Psoas muscle (tissue), 8 donors: ENCODE data around the gene RASA4B. TPM values are rescaled to one million over a fixed set of nuclear protein-coding genes. Genes with fewer than 3 reads are reported as not detected.
"Not testable (repeated sequence)": the region's sequence is repeated elsewhere in the genome, so short reads cannot be mapped to it uniquely, and the experiment has no call there.

ENCODE experiments used
- ATAC-seq, 4 donors: fragments of 200-7000 bp; cut with Tn5 transposase; one replicate each; pipeline ENCODE4 v1.9.1; 2020; ENCODE audit warnings: moderate library complexity in 3 of 4, mild to moderate bottlenecking in 2 of 4
- DNase-seq, 2 donors: peaks; one replicate each; pipeline ENCODE4 v3.0.0-alpha.2; 2020
- H3K27ac ChIP-seq: fragments of 200-600 bp; one replicate; pipeline ENCODE4 v1.8.0; 2022
- H3K27me3 ChIP-seq, 3 donors: fragments of 200-600 bp in 1 of 3; one replicate each; pipeline versions ENCODE4 v1.6.1 to v1.8.0; 2013 to 2022; ENCODE audit warnings: low read length in 2 of 3, mild to moderate bottlenecking in 2 of 3, moderate library complexity in 1 of 3; ENCODE audit not compliant: insufficient read depth in 3 of 3
- H3K36me3 ChIP-seq, 2 donors: fragments of 200-600 bp in 1 of 2; one replicate each; pipeline versions ENCODE4 v1.6.1 to v1.8.0; 2013 to 2022; ENCODE audit warnings: low read depth in 1 of 2, mild to moderate bottlenecking in 1 of 2, moderate library complexity in 1 of 2; ENCODE audit not compliant: insufficient read depth in 1 of 2
- H3K4me1 ChIP-seq: fragments of 200-600 bp; one replicate; pipeline ENCODE4 v1.8.0; 2022
- H3K4me3 ChIP-seq: fragments of 200-600 bp; one replicate; pipeline ENCODE4 v1.8.0; 2022; ENCODE audit warnings: mild to moderate bottlenecking
- H3K9me3 ChIP-seq: fragments of 200-600 bp; one replicate; pipeline ENCODE4 v1.8.0; 2022
- CTCF ChIP-seq: fragments of 200-600 bp; IDR thresholded peaks from one replicate; pipeline ENCODE4 v1.8.0; 2022; ENCODE audit warnings: antibody characterized with exemption
- WGBS, 3 donors: extraction: QIAGEN DNeasy Blood & Tissue Kit; methylation state at CpG; one replicate each; pipeline versions ENCODE4 v1.1.6 to v1.1.7; 2013; 5-methylcytosine and 5-hydroxymethylcytosine counted together
- intact Hi-C, 2 donors: fragments of 100-400 bp; cut with DNase I; formaldehyde crosslinking; loops; one replicate each; pipeline versions ENCODE4 v1.11.0 to v1.14.2; 2022
- polyA plus RNA-seq, 3 donors: library from polyadenylated mRNA; stranded (reverse); fragments of 200-250 nt; gene quantifications; one replicate each; pipeline ENCODE4 v1.2.3, GENCODE V29; 2013
- total RNA-seq, 4 donors: library from RNA; stranded (reverse); fragmentation: NEBNext Ultra II Directional in 2 of 4; extraction: Animal tissue kit (Norgen Biotek cat#: 25700) in 2 of 4; gene quantifications; one replicate each; pipeline versions ENCODE4 v1.2.1 to v1.2.4, GENCODE V29; 2021 to 2023
- donor health status: healthy with polysubstance abuse.
- donor health status: DM: no; HTN: no; CAD: no; lungs with moderate emphysema.
- donor health status: Bipolar disorder and iron deficiency.
- donor health status: healthy.
- donor health status: DM: yes; HTN: yes; CAD: no.
- donor health status: DM: no; HTN: no; CAD: no.
- donor health status: DM: no; HTN: no; CAD: no.
- donor health status: DM: yes; HTN: yes; CAD: no.

The RASA4B gene
- total and polyA plus RNA-seq, 7 donors: 29.5 to 139 (median 85.7) TPM

GRCh38 chr7:102478314-102479208 is 39.0 kb downstream of the RASA4B start, which contains the start of gene POLR2J:
Gene POLR2J, minus strand, starts transcription at chr7:102478922. Its CDS starts 62 bp downstream, at chr7:102478860.
- WGBS, 3 donors: 0 to 1% (median 0%) methylated on average over 11 to 47 of the region's 72 CpGs
- H3K9me3 ChIP-seq: not testable (repeated sequence)

GRCh38 chr7:102474736-102475435 is 42.7 kb downstream of the RASA4B start:
- H3K4me1 ChIP-seq, H3K27ac ChIP-seq, intact Hi-C loops, H3K9me3 ChIP-seq, H3K4me3 ChIP-seq, ATAC-seq, H3K27me3 ChIP-seq: not testable (repeated sequence)
- H3K36me3 ChIP-seq: peaks cover 6 to 24% of the 10 kb centered on the region in 2 donors
- 42 to 49% (median 48%) methylated on average over 7 to 9 of the region's 19 CpGs for WGBS, 3 donors
- DNase-seq: peak; percentile 1 to 45

More at GRCh38 chr7:102478314-102479208, 39.0 kb downstream of the RASA4B start, which contains the start of gene POLR2J:
- H3K27ac ChIP-seq, H3K27me3 ChIP-seq, intact Hi-C loops, H3K36me3 ChIP-seq, H3K4me1 ChIP-seq: not testable (repeated sequence)
- ATAC-seq (peak; percentile 87 to 91 (median 90)), DNase-seq (peak; percentile 78 to 94)
- peak; percentile 38 for TF ChIP-seq CTCF
- H3K4me3 ChIP-seq: peak within 1 kb of the TSS; percentile 59

- H3K4me3 ChIP-seq, H3K4me1 ChIP-seq, H3K9me3 ChIP-seq, ATAC-seq, H3K27ac ChIP-seq, H3K27me3 ChIP-seq, intact Hi-C loops: not testable (repeated sequence)
- 65 to 79% (median 66%) methylated on average over 8 to 11 of the region's 14 CpGs for WGBS, 3 donors
- DNase-seq: peak; percentile 7 to 15
- peaks cover 6 to 28% of the 10 kb centered on the region in 2 donors for H3K36me3 ChIP-seq
These were observed 43.5 kb downstream of the RASA4B start for GRCh38 chr7:102474116-102474515.

- Histone ChIP-seq H3K4me1 (peaks cover 3% of the 10 kb centered on the region), H3K27ac (peak overlapping the region; percentile 23), H3K4me3 (no peak overlapping the region), H3K9me3 (no peaks in the 10 kb centered on the region), H3K36me3 (peaks cover 6 to 31% of the 10 kb centered on the region in 2 donors), H3K27me3 (no peaks in the 10 kb centered on the region)
- intact Hi-C loops: no loop called here
- ATAC-seq (peak in 3 of 4 donors; percentile 35 to 36 (median 36)), DNase-seq (peak; percentile 20 to 66)
- WGBS, 3 donors: 66 to 70% (median 68%) methylated on average over 22 to 23 of the region's 23 CpGs
- TF ChIP-seq CTCF: no peak
These were observed 44.1 kb downstream of the RASA4B start for GRCh38 chr7:102473271-102473991.
